Measurements from ENCODE around the gene GIMAP8.

DNA sequence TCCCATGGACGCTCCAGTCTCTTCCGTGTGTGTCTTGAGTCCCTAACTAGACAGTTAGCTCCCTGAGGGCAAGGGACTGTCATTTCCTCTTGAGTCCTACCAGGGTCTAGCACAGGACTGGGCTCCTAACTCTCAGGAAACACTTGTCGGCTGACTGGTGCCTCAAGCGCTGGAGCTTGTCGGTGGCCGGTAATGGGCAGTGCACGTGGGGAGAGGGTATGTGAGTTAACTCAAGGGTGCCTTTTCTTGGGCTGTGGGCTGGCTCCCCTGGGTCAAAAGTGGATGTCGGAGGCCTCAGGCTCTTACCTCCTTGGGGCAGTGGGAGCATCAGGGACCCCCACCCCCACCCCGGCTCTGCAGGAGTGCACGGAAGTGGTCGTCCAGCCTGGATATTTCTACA lies 38.4 kb upstream of the GIMAP8 start:
- TF ChIP-seq, protein P1, sequence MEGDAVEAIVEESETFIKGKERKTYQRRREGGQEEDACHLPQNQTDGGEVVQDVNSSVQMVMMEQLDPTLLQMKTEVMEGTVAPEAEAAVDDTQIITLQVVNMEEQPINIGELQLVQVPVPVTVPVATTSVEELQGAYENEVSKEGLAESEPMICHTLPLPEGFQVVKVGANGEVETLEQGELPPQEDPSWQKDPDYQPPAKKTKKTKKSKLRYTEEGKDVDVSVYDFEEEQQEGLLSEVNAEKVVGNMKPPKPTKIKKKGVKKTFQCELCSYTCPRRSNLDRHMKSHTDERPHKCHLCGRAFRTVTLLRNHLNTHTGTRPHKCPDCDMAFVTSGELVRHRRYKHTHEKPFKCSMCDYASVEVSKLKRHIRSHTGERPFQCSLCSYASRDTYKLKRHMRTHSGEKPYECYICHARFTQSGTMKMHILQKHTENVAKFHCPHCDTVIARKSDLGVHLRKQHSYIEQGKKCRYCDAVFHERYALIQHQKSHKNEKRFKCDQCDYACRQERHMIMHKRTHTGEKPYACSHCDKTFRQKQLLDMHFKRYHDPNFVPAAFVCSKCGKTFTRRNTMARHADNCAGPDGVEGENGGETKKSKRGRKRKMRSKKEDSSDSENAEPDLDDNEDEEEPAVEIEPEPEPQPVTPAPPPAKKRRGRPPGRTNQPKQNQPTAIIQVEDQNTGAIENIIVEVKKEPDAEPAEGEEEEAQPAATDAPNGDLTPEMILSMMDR (IDR thresholded peaks at IDR 0.05): no peak
- no peak for TF ChIP-seq POLR2A (IDR thresholded peaks at IDR 0.05; ENCODE audit: low read depth)
- no peak for TF ChIP-seq POLR2AphosphoS5 (IDR thresholded peaks at IDR 0.05)

All from esophagus muscularis mucosa (tissue), 3 donors.